Karpas-422 (cell line): ENCODE measurements around the gene CNTFR. TPM values are rescaled to one million over a fixed set of nuclear protein-coding genes. Genes with fewer than 3 reads are reported as not detected.

Source experiments
- DNase-seq: peaks from one replicate; pipeline ENCODE4 v3.0.0-alpha.2; 2015
- H2AFZ ChIP-seq: fragments of 200-600 bp; sonication (generic); 2 replicates; pipeline ENCODE4 v1.6.1; 2014; ENCODE audit warnings: antibody characterized with exemption, low read length, mixed read lengths
- H3K27ac ChIP-seq: fragments of 200-600 bp; sonication (generic); 2 replicates; pipeline ENCODE4 v1.5.1; 2014; ENCODE audit warnings: mild to moderate bottlenecking, low read length, moderate library complexity
- H3K27me3 ChIP-seq: fragments of 200-600 bp; sonication (generic); 2 replicates; pipeline ENCODE4 v1.6.1; 2014; ENCODE audit warnings: low read length, mixed read lengths
- H3K36me3 ChIP-seq: fragments of 200-600 bp; sonication (generic); 2 replicates; pipeline ENCODE4 v1.6.1; 2014; ENCODE audit warnings: low read length, mixed read lengths; ENCODE audit not compliant: insufficient read depth
- H3K4me1 ChIP-seq: fragments of 200-600 bp; sonication (generic); 2 replicates; pipeline ENCODE4 v1.6.1; 2014; ENCODE audit warnings: mild to moderate bottlenecking, low read length, mixed read lengths
- H3K4me2 ChIP-seq: fragments of 200-600 bp; sonication (generic); 2 replicates; pipeline ENCODE4 v1.6.1; 2014; ENCODE audit warnings: low read length, low read depth, mild to moderate bottlenecking; ENCODE audit not compliant: poor library complexity, severe bottlenecking
- H3K4me3 ChIP-seq: fragments of 200-600 bp; sonication (generic); 2 replicates; pipeline ENCODE4 v1.5.1; 2014; ENCODE audit warnings: mild to moderate bottlenecking, antibody characterized with exemption, low read length, mixed read lengths
- H3K79me2 ChIP-seq: fragments of 200-600 bp; sonication (generic); 2 replicates; pipeline ENCODE4 v1.6.1; 2014; ENCODE audit warnings: mild to moderate bottlenecking, low read length, mixed read lengths
- H3K9ac ChIP-seq: fragments of 200-600 bp; sonication (generic); 2 replicates; pipeline ENCODE4 v1.6.0; 2014; ENCODE audit warnings: low read length
- H3K9me2 ChIP-seq: fragments of 200-600 bp; sonication (generic), shearing (Covaris generic); replicated peaks from 2 replicates; pipeline ENCODE4 v1.6.0; 2014; ENCODE audit warnings: mild to moderate bottlenecking, low read length, moderate library complexity; ENCODE audit not compliant: insufficient read depth
- H3K9me3 ChIP-seq: fragments of 300-700, 200-600 bp; sonication (generic); 2 replicates; pipeline ENCODE4 v1.6.1; 2014; ENCODE audit warnings: low read length, mixed read lengths
- H4K20me1 ChIP-seq: fragments of 200-600 bp; sonication (generic); 2 replicates; pipeline ENCODE4 v1.6.1; 2014; ENCODE audit warnings: mild to moderate bottlenecking, antibody characterized with exemption, low read length, low read depth; ENCODE audit not compliant: insufficient read depth
- total RNA-seq: library from RNA; depleted of rRNA; stranded (reverse); fragments of >200 nt; shearing (Covaris generic); gene quantifications from 2 replicates; pipeline ENCODE4 v1.2.3, GENCODE V29; 2014; ENCODE audit warnings: low replicate concordance

Gene CNTFR
- total RNA-seq, 1 experiment from 2014 or later: not detected

DNA sequence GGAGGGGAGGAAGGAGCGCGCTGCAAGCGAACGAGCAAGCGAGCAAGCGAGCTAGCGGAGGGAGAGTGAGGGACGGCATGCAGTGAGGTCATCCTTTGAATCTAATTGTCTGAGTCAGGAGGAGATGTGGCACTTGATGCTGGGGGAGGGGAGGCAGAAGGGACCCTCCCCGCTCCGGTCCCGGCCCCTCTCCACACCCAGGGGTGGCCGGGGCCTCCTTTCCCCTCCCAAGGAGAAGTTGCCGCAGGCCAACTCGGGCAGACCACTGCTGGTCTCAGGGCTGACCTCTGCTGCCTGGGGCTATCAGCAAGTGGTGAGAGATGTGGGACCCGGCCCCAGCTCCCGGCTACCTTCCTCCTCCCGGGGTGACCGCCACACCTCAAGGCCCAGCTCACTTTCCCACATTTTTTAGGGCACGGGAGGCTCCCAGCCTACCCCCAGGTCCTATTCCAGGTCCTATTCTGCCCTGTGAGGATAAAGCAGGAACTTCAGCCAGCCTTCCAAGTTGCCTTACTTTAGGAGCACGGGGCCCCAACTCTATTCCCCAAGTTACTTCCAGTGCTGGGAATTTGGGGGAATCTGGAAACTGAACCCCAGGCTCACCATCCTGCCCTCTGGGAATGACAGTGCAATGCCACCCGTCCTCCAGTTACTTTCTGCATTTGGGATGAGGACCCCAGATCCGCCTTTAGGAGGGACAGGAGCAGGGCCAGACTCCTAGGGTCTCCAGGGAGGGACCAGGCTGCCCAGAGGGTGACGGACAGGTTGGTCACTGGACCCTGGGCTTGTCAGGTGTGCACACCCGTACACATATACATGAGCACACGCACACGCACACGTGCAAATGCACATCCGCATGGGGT, 11.1 kb downstream of the CNTFR start:
- no peak for DNase-seq
- Histone ChIP-seq H3K9me2 (no peaks in the 10 kb centered on the region), H3K36me3 (no peaks in the 10 kb centered on the region), H3K4me2 (no peak overlapping the region), H3K4me1 (no peaks in the 10 kb centered on the region), H3K27ac (no peak overlapping the region), H3K27me3 (no peaks in the 10 kb centered on the region), H2AFZ (no peak overlapping the region), H3K79me2 (no peaks in the 10 kb centered on the region), H4K20me1 (no peaks in the 10 kb centered on the region; the same call in 1 of the 2 replicates), H3K9me3 (no peaks in the 10 kb centered on the region), H3K9ac (no peak overlapping the region), H3K4me3 (no peak overlapping the region)

DNA sequence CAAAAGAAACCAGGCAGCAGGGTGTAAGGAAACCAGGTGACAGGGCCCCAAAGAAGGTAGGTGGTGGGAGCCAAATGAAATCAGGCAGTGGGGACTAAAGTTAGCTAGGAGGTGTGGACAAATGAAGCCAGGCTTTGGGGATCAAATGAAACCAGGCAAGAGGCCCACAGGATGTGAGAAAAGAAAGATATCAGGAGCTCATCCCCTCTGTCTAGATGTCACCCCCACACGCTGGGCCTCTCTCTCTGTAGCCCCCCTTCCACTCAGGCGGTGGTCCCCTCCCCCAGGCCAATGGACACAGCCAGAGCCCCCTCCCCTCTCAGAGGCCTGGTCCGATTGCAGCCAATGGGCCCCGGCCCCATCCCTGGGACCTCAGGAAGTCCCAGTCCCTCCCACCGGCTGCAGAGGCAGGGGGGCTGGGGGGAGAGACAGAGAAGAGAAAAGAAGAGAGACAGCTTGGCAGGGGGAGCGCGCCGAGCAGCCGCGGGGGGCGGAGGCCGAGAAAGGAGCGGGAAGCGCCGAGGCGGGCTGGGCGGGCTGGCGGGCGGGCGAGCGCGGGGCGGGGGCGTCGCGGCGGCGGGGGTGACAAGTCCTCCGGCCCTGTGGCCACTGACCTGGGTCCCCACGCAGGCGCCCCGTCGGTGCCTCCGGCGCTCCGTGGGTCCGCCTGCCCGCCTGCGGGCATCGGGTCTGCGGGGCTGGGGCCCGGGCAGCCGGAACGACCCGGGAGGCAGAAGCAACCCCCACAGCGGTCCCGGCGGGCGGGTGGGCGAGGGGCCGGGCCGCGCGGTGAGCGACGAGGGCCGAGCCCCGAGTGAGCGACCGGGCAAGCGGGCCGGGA, 11.9 kb downstream of the CNTFR start:
- DNase-seq: no peak
- Histone ChIP-seq H3K9ac (no peak overlapping the region), H3K4me1 (no peaks in the 10 kb centered on the region), H3K4me2 (no peak overlapping the region), H4K20me1 (no peaks in the 10 kb centered on the region), H3K27ac (no peak overlapping the region), H3K27me3 (no peaks in the 10 kb centered on the region), H2AFZ (no peak overlapping the region), H3K79me2 (no peaks in the 10 kb centered on the region), H3K9me3 (no peaks in the 10 kb centered on the region), H3K9me2 (no peaks in the 10 kb centered on the region), H3K36me3 (no peaks in the 10 kb centered on the region), H3K4me3 (no peak overlapping the region)

DNA sequence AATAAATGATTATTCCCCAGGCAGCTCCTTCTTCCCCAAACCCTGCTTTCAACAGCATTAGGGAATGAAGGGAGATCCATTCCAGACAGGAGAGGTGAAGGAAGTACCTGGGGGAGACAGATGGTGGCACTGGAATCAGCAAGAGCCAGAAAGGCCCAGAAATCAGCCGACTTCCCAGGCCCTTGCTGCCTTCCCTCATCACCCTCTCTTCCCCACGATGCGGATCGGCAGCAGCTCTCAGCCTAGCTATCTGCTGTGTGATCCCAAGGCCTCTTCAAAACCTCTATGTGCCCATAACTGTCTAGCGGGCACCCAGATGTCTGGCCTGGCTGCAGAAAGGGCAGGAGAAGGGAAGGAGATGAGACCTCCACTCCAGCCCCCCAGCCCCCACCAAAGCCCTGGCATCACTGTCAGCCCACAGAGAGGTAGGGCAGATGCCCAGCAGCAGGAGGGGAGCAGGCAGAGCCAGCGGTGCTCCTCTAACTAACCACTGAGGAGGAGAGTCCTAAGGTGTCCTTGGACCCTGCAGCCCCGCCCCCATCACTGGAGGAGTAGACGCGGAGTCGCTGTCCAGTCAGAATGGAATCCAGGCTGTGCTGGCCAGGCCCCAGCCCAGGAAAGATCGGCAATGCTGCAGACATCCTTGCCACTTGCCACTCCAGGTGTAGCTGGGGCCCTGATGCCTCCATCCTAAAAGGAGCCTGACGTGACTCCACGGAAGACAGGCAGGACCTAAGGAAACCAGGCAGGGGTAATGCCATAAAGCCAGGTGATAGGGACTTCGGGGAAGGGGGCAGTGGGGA, 12.7 kb downstream of the CNTFR start:
- no peak for DNase-seq
- no peak overlapping the region for H3K27ac ChIP-seq
- H3K36me3 ChIP-seq: no peaks in the 10 kb centered on the region
- no peaks in the 10 kb centered on the region for H3K79me2 ChIP-seq
- no peak overlapping the region for H3K4me2 ChIP-seq
- H4K20me1 ChIP-seq: no peaks in the 10 kb centered on the region
- H3K9me3 ChIP-seq: no peaks in the 10 kb centered on the region
- no peaks in the 10 kb centered on the region for H3K4me1 ChIP-seq
- H3K27me3 ChIP-seq: no peaks in the 10 kb centered on the region
- H3K4me3 ChIP-seq: no peak overlapping the region
- no peak overlapping the region for H2AFZ ChIP-seq
- H3K9me2 ChIP-seq: no peaks in the 10 kb centered on the region
- H3K9ac ChIP-seq: no peak overlapping the region

DNA sequence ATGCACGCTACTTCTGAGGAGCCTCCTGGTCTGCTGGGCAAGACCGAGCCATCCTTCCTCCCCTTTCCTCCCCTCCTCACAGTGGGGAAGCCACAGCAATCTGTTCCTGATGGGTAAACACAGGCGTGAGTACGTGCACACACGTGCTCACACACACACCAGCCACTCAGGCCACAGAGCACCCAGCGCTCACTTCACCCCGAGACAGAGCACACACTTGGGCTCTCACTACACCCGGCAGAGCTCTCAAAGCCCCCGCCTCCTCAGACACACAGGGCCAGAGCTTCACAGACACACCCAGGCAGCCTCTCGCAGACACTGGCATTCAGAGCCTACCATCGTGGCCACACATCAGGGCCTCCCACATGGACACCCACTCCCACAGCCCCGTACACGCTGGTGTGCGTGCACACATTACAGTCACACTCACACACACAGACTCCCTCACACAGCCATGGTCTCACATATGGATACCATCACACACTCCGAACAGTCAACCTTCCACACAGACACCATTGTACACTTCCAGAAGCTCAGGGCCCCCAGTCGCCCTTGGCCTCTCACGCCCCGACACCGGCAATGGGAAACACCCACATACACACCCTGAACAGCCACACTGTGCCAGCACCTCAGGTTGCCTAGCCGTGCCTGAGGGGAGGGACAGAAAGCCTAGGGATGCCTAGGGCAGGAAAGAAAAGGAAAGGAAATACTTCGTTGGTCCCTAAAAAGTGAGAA, 13.5 kb downstream of the CNTFR start:
- Histone ChIP-seq H3K36me3 (no peaks in the 10 kb centered on the region), H3K4me1 (no peaks in the 10 kb centered on the region), H3K27me3 (no peaks in the 10 kb centered on the region), H3K27ac (no peak overlapping the region), H3K9me2 (no peaks in the 10 kb centered on the region), H3K9ac (no peak overlapping the region), H3K4me2 (no peak overlapping the region), H3K4me3 (no peak overlapping the region), H3K9me3 (no peaks in the 10 kb centered on the region), H3K79me2 (no peaks in the 10 kb centered on the region), H4K20me1 (no peaks in the 10 kb centered on the region), H2AFZ (no peak overlapping the region)
- DNase-seq: no peak

DNA sequence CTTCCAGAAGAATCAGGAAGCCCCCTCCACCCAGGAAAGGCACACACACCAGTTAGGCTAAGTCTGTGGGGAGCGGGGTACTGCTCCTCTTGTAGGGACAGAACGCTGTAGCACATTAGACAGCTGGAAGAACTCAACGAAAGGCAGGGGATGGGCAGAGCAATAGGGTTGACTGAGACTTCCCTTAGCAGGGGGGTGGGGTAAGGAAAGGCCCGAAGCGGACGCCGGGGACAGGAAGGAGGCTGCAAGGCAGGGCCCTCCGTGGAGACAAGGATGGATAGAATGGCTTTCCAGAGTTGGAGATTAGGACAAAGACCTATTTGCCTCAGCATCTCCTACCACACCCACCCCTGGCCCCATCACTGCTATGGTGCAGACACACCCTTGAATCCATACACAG, 14.3 kb downstream of the CNTFR start:
- Histone ChIP-seq H3K9me3 (no peaks in the 10 kb centered on the region), H3K4me3 (no peak overlapping the region), H3K27ac (no peak overlapping the region), H3K9me2 (no peaks in the 10 kb centered on the region), H4K20me1 (no peaks in the 10 kb centered on the region), H3K4me2 (no peak overlapping the region), H3K4me1 (no peaks in the 10 kb centered on the region), H2AFZ (no peak overlapping the region), H3K36me3 (no peaks in the 10 kb centered on the region), H3K27me3 (no peaks in the 10 kb centered on the region), H3K9ac (no peak overlapping the region), H3K79me2 (no peaks in the 10 kb centered on the region)
- no peak for DNase-seq

DNA sequence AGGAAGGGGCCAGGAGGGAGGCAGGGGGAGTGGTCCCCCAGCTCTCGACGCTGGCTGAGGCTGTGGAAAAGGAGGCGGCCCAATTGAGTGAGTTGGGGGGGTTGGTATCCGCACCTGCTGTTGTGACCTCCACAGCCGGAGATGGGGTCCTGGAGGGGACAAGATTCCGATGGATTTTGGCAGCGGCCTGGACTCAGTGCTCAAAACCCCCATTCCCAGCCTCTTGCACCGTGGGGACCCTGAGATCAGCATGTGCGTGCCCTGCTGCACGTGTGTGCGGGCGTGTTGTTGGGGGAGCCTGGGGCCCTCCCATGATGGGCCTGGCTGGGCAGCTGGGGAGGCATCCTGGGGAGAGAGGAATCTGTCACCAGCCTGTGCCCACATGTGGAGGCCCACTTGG, 15.0 kb downstream of the CNTFR start:
- Histone ChIP-seq H3K9ac (no peak overlapping the region), H3K4me3 (no peak overlapping the region), H2AFZ (no peak overlapping the region), H3K36me3 (no peaks in the 10 kb centered on the region), H3K9me2 (no peaks in the 10 kb centered on the region), H3K4me2 (no peak overlapping the region), H3K27ac (no peak overlapping the region), H3K79me2 (no peaks in the 10 kb centered on the region), H3K27me3 (no peaks in the 10 kb centered on the region), H3K9me3 (no peaks in the 10 kb centered on the region), H4K20me1 (no peaks in the 10 kb centered on the region), H3K4me1 (no peaks in the 10 kb centered on the region)
- no peak for DNase-seq

DNA sequence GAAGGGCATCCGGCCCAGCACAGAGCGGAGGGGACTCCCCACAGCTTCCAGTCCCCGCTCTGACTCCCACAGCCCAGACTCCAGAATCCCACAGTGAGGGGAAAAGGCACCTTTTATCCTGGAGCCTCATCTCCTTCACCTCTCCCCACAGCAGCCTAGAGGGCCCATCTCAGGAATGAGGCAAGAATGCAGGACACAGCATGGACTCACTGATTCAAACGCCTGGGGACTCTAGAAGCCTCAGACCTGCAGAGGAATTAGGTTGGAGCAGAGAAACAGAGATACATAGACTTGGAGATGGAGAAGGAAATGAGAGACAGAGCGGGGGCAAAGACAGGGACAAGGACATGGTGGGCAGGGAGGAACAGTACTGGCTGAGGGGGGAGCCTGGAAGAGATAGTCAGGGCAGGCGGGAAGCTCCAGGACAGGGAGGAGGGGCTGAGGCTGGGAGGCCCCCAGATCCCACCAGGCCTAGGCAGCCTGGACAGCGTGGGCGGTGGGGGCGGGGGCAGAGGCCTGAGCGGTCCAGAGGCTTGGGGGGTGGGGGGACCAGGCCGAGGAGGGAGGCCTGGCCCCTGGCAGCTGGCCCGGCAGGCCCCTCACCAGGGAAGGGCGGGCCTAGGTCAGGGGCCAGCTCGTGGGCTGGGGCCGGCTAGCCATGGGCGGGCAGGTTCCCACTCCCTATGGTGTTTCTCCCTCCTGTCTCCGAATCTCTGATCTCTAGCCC, 15.8 kb downstream of the CNTFR start:
- Histone ChIP-seq H3K79me2 (no peaks in the 10 kb centered on the region), H3K9ac (no peak overlapping the region), H3K9me2 (no peaks in the 10 kb centered on the region), H3K4me2 (no peak overlapping the region), H4K20me1 (no peaks in the 10 kb centered on the region), H3K27ac (no peak overlapping the region), H3K27me3 (no peaks in the 10 kb centered on the region), H3K36me3 (no peaks in the 10 kb centered on the region), H3K4me3 (no peak overlapping the region), H3K4me1 (no peaks in the 10 kb centered on the region), H3K9me3 (no peaks in the 10 kb centered on the region), H2AFZ (no peak overlapping the region)
- DNase-seq: no peak
